Mesothelial cell of epicardium (in vitro differentiated cells): ENCODE data around the gene LSM4. TPM values are rescaled to one million over a fixed set of nuclear protein-coding genes. Genes with fewer than 3 reads are reported as not detected.

ENCODE experiments used
- DNase-seq, 2 experiments: peaks; one replicate each; pipeline ENCODE4 v3.0.0; 2021; ENCODE audit warnings: low spot score in 2 of 2; ENCODE audit not compliant: unreplicated experiment in 2 of 2
- H3K27ac Mint-ChIP-seq: 2 replicates; pipeline ENCODE4 v1.8.0; 2021; ENCODE audit warnings: mixed read lengths
- H3K27me3 Mint-ChIP-seq: 2 replicates; pipeline ENCODE4 v1.8.0; 2021; ENCODE audit warnings: low read depth, mixed read lengths
- H3K36me3 Mint-ChIP-seq: 2 replicates; pipeline ENCODE4 v1.8.0; 2021; ENCODE audit warnings: mixed read lengths
- H3K4me1 Mint-ChIP-seq: 2 replicates; pipeline ENCODE4 v1.8.0; 2021; ENCODE audit warnings: mixed read lengths
- H3K4me3 Mint-ChIP-seq: 2 replicates; pipeline ENCODE4 v1.8.0; 2021; ENCODE audit warnings: mild to moderate bottlenecking, moderate library complexity, mixed read lengths
- H3K9me3 Mint-ChIP-seq: 2 replicates; pipeline ENCODE4 v1.8.0; 2021; ENCODE audit warnings: mixed read lengths
- total RNA-seq: library from RNA; stranded (reverse); gene quantifications from 3 replicates; pipeline ENCODE4 v1.2.1, GENCODE V29; 2021
- TF ChIP-seq, protein P1 (sequence below): fragments of 200-600 bp; sonication (generic); IDR thresholded peaks from one replicate; pipeline ENCODE4 v1.5.0; 2021; ENCODE audit warnings: antibody characterized with exemption; ENCODE audit not compliant: unreplicated experiment

LSM4 gene
- total RNA-seq, 1 donor from 2014 or later, result 112 TPM

- Mint-ChIP-seq H3K4me1 (peaks cover 22% of the 10 kb centered on the region), H3K27me3 (no peaks in the 10 kb centered on the region), H3K9me3 (no peaks in the 10 kb centered on the region), H3K4me3 (peak overlapping the region; percentile 91), H3K27ac (peak overlapping the region; percentile 100), H3K36me3 (peaks cover 8% of the 10 kb centered on the region)
- DNase-seq, result no peak
- TF ChIP-seq, protein P1, sequence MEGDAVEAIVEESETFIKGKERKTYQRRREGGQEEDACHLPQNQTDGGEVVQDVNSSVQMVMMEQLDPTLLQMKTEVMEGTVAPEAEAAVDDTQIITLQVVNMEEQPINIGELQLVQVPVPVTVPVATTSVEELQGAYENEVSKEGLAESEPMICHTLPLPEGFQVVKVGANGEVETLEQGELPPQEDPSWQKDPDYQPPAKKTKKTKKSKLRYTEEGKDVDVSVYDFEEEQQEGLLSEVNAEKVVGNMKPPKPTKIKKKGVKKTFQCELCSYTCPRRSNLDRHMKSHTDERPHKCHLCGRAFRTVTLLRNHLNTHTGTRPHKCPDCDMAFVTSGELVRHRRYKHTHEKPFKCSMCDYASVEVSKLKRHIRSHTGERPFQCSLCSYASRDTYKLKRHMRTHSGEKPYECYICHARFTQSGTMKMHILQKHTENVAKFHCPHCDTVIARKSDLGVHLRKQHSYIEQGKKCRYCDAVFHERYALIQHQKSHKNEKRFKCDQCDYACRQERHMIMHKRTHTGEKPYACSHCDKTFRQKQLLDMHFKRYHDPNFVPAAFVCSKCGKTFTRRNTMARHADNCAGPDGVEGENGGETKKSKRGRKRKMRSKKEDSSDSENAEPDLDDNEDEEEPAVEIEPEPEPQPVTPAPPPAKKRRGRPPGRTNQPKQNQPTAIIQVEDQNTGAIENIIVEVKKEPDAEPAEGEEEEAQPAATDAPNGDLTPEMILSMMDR, result no peak
Observed at GRCh38 chr19:18279266-18279515, 43.7 kb downstream of the LSM4 start.

- TF ChIP-seq, protein P1, result no peak
- H3K4me3 Mint-ChIP-seq, result peak overlapping the region; percentile 91
- peaks cover 8% of the 10 kb centered on the region for H3K36me3 Mint-ChIP-seq
- no peaks in the 10 kb centered on the region for H3K9me3 Mint-ChIP-seq
- peak overlapping the region; percentile 100 for H3K27ac Mint-ChIP-seq
- peaks cover 22% of the 10 kb centered on the region for H3K4me1 Mint-ChIP-seq
- DNase-seq, result no peak
- H3K27me3 Mint-ChIP-seq, result no peaks in the 10 kb centered on the region
Observed at GRCh38 chr19:18278521-18279265, 44.2 kb downstream of the LSM4 start.

- no peaks in the 10 kb centered on the region for H3K27me3 Mint-ChIP-seq
- H3K36me3 Mint-ChIP-seq, result peaks cover 7% of the 10 kb centered on the region
- TF ChIP-seq, protein P1, result no peak
- no peak for DNase-seq
- H3K9me3 Mint-ChIP-seq, result no peaks in the 10 kb centered on the region
- H3K4me3 Mint-ChIP-seq, result no peak overlapping the region
- peaks cover 12% of the 10 kb centered on the region for H3K4me1 Mint-ChIP-seq
- H3K27ac Mint-ChIP-seq, result peak overlapping the region; percentile 43
Observed at GRCh38 chr19:18274781-18275356, 48.0 kb downstream of the LSM4 start.

DNA sequence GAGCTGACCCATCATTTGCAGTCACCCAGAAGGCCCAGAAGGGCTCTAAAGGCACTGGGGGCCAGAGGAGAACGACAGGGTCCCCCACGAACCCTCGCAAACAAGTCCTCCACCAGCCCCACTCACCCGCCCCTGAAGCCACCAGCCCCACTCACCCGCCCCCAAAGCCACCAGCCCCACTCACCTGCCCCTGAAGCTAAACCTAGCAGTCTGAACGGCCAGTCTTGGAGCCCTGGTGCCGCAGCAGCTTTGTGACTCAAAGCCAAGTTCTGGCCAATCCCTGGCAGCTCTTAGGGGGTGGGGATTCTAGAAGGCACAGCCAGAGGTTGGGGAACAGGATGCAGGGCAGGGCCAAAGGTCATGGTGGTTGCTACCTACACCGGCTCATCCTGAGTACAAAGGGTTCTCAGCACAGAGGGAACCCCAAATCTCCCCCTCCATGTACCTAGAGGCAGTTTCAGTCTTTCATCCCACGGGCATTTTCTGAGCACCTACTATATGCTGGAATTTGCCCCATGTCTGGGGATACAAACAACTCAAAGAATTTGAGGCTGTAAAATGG is 48.6 kb downstream of the LSM4 start, which contains the start of gene IQCN:
IQCN (minus strand) TSS at position 234 of the 562 bp plus-strand sequence. CDS start 4,974 bp downstream, outside the sequence.
- no peaks in the 10 kb centered on the region for H3K9me3 Mint-ChIP-seq
- peak within 1 kb of the TSS; percentile 43 for H3K27ac Mint-ChIP-seq
- no peaks in the 10 kb centered on the region for H3K27me3 Mint-ChIP-seq
- H3K4me3 Mint-ChIP-seq, result no peak within 1 kb of the TSS
- DNase-seq, result no peak
- TF ChIP-seq, protein P1, result no peak
- H3K4me1 Mint-ChIP-seq, result peaks cover 11% of the 10 kb centered on the region
- peaks cover 4% of the 10 kb centered on the region for H3K36me3 Mint-ChIP-seq

- H3K4me3 Mint-ChIP-seq, result no peak overlapping the region
- no peak for DNase-seq
- H3K36me3 Mint-ChIP-seq, result peaks cover 6% of the 10 kb centered on the region
- no peaks in the 10 kb centered on the region for H3K9me3 Mint-ChIP-seq
- no peaks in the 10 kb centered on the region for H3K27me3 Mint-ChIP-seq
- TF ChIP-seq, protein P1, result no peak
- peaks cover 6% of the 10 kb centered on the region for H3K4me1 Mint-ChIP-seq
- H3K27ac Mint-ChIP-seq, result no peak overlapping the region
Observed at GRCh38 chr19:18273561-18274218, 49.2 kb downstream of the LSM4 start.
